Fibroblast of mammary gland (primary cell): ENCODE data around the gene STX17.
A peak's percentile ranks its signal among the peaks of the same experiment; 100 is the strongest.

Source experiments
- DNase-seq: peaks from one replicate; pipeline ENCODE4 v3.0.0-alpha.2; 2010; ENCODE audit warnings: low read depth
- H3K4me3 ChIP-seq: 2 replicates; pipeline ENCODE4 v1.5.1; 2011; ENCODE audit warnings: low read depth, mild to moderate bottlenecking, low read length, moderate library complexity; ENCODE audit not compliant: control insufficient read depth
- CTCF ChIP-seq: conservative IDR thresholded peaks from 2 replicates; pipeline ENCODE4 v1.5.1; 2011; ENCODE audit warnings: low read depth, low read length, inconsistent platforms; ENCODE audit not compliant: control insufficient read depth, insufficient read depth

The STX17 gene

GRCh38 chr9:99962680-99963261 lies 56.3 kb downstream of the STX17 start:
- DNase-seq = peak; percentile 21
- TF ChIP-seq CTCF = no peak

GRCh38 chr9:99964336-99964735 lies 57.9 kb downstream of the STX17 start:
- no peak for TF ChIP-seq CTCF
- H3K4me3 ChIP-seq = no peak overlapping the region
- no peak for DNase-seq

More at GRCh38 chr9:99962680-99963261, 56.3 kb downstream of the STX17 start:
- no peak overlapping the region for H3K4me3 ChIP-seq

GRCh38 chr9:99966001-99966400 lies 59.5 kb downstream of the STX17 start:
- DNase-seq = no peak
- TF ChIP-seq CTCF = no peak

GRCh38 chr9:99966716-99967115 lies 60.3 kb downstream of the STX17 start:
- DNase-seq = peak; percentile 8
- no peak overlapping the region for H3K4me3 ChIP-seq
- TF ChIP-seq CTCF = no peak

More at GRCh38 chr9:99966001-99966400, 59.5 kb downstream of the STX17 start:
- H3K4me3 ChIP-seq = no peak overlapping the region

DNA sequence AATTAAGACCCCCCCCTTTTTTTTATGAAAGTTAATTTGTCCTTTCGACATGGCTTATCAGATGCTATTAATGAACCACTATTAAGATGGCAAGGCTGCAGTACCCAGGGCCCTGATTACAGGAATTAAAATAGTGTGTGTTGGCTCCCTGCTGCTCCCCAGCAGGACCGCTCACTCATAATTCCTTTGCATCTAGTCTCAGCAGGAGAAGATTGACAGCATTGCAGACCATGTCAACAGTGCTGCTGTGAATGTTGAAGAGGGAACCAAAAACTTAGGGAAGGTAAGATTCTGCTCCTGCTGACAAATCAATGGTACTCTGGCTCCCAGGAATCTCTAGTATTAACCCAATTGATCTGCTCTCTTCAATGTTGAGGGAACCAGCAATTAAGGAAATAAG lies 61.0 kb downstream of the STX17 start:
- no peak for DNase-seq
- no peak overlapping the region for H3K4me3 ChIP-seq
- no peak for TF ChIP-seq CTCF

GRCh38 chr9:99970481-99970880 lies 64.0 kb downstream of the STX17 start:
- DNase-seq = no peak
- no peak overlapping the region for H3K4me3 ChIP-seq
- no peak for TF ChIP-seq CTCF

GRCh38 chr9:99971410-99971809 lies 65.0 kb downstream of the STX17 start:
- no peak for TF ChIP-seq CTCF
- H3K4me3 ChIP-seq = no peak overlapping the region
- no peak for DNase-seq
